Aorta (tissue), 5 donors: ENCODE results near the gene FBRSL1. TPM values are rescaled to one million over a fixed set of nuclear protein-coding genes. Genes with fewer than 3 reads are reported as not detected.
A peak's percentile ranks its signal among the peaks of the same experiment; 100 is the strongest.

Experiments used
- ATAC-seq: fragments of 200-7000 bp; cut with Tn5 transposase; one replicate; pipeline ENCODE4 v1.9.1; 2022; ENCODE audit warnings: moderate library complexity; ENCODE audit not compliant: low FRiP score
- DNase-seq, 2 donors: peaks; one replicate each; pipeline ENCODE4 v3.0.0-alpha.2; 2020
- H3K27ac ChIP-seq, 2 donors: one replicate each; pipeline ENCODE4 v1.5.1; 2013; ENCODE audit warnings: low read length in 2 of 2, mild to moderate bottlenecking in 2 of 2, moderate library complexity in 2 of 2, control low read depth in 1 of 2, inconsistent platforms in 1 of 2, low read depth in 1 of 2
- H3K27me3 ChIP-seq, 2 donors: one replicate each; pipeline ENCODE4 v1.6.1; 2013; ENCODE audit warnings: control low read depth in 1 of 2, low read length in 1 of 2, mild to moderate bottlenecking in 1 of 2, moderate library complexity in 1 of 2; ENCODE audit not compliant: insufficient read depth in 2 of 2, control insufficient read depth in 1 of 2
- H3K36me3 ChIP-seq, 2 donors: one replicate each; pipeline ENCODE4 v1.6.1; 2013; ENCODE audit warnings: control low read depth in 1 of 2, low read length in 1 of 2, mild to moderate bottlenecking in 1 of 2; ENCODE audit not compliant: insufficient read depth in 2 of 2, control insufficient read depth in 1 of 2
- H3K4me1 ChIP-seq, 2 donors: one replicate each; pipeline ENCODE4 v1.6.1; 2013; ENCODE audit warnings: low read length in 2 of 2, control low read depth in 1 of 2, mild to moderate bottlenecking in 1 of 2, moderate library complexity in 1 of 2; ENCODE audit not compliant: insufficient read depth in 2 of 2, control insufficient read depth in 1 of 2
- H3K4me3 ChIP-seq, 2 donors: one replicate each; pipeline ENCODE4 v1.5.1; 2013; ENCODE audit warnings: low read length in 2 of 2, control low read depth in 1 of 2, mild to moderate bottlenecking in 1 of 2
- H3K9me3 ChIP-seq: one replicate; pipeline ENCODE4 v1.6.1; 2013; ENCODE audit warnings: mild to moderate bottlenecking, low read length; ENCODE audit not compliant: control insufficient read depth
- WGBS, 2 donors: extraction: QIAGEN DNeasy Blood & Tissue Kit; methylation state at CpG; one replicate each; pipeline ENCODE4 v1.1.7; 2013; 5-methylcytosine and 5-hydroxymethylcytosine counted together
- intact Hi-C, 2 donors: fragments of 100-400 bp; cut with DNase I; formaldehyde crosslinking; loops; one replicate each; pipeline versions ENCODE4 v1.14.2 to v1.15.0; 2022
- polyA plus RNA-seq, 2 donors: library from polyadenylated mRNA; stranded (reverse); fragments of 200-250 nt; gene quantifications; one replicate each; pipeline ENCODE4 v1.2.3, GENCODE V29; 2013
- total RNA-seq, 2 donors: library from RNA; stranded (reverse); fragmentation: NEBNext Ultra II Directional; extraction: Animal tissue kit (Norgen Biotek cat#: 25700); gene quantifications; one replicate each; pipeline ENCODE4 v1.2.1, GENCODE V29; 2021
- donor health status: healthy with polysubstance abuse.
- donor health status: Bipolar disorder and iron deficiency.
- donor health status: DM: no; HTN: no; CAD: no.
- donor health status: DM: no; HTN: no; CAD: no.
- donor health status: DM: yes; HTN: yes; CAD: no.

FBRSL1 gene
- total and polyA plus RNA-seq, 4 donors: 6.4 to 51.0 (median 37.0) TPM

- no peaks in the 10 kb centered on the region for H3K4me1 ChIP-seq
- H3K9me3 ChIP-seq: no peaks in the 10 kb centered on the region
- H3K27me3 ChIP-seq: no peaks in the 10 kb centered on the region
- no peaks in the 10 kb centered on the region for H3K36me3 ChIP-seq
- 78 to 81% methylated on average over 17 of the region's 17 CpGs for WGBS, 2 donors
- H3K4me3 ChIP-seq: no peak overlapping the region
- H3K27ac ChIP-seq: no peak overlapping the region
- no peak for DNase-seq
- ATAC-seq: no peak
- intact Hi-C loops: loop anchor here in 1 of 2 donors (5.0 kb wide), 1 partner anchor 103 kb away; no protein-coding TSS in a partner anchor
Observed at GRCh38 chr12:132520421-132521199, 30.7 kb downstream of the FBRSL1 start.

DNA sequence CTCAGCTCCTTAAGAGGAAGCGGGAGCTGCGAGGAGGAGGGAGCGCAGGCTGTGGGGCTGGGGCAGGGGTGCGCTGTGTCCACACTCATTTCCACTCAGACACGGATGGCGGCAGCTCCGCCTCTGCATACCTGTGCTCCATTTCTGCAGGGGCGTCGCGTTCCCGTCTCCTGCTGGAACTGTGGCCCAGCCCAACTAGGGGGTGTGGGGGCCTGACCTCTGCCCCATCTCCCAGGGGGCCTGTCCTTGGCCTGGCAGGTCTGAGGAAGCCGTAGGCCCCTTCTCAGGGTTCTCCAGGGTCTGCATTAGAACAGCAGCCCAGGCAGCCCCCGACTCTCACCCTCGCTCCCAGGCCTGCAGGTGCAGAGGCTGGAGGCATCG, 31.2 kb downstream of the FBRSL1 start:
- intact Hi-C loops: loop anchor here in 1 of 2 donors (5.0 kb wide), 1 partner anchor 104 kb away; no protein-coding TSS in a partner anchor
- Histone ChIP-seq H3K9me3 (no peaks in the 10 kb centered on the region), H3K36me3 (no peaks in the 10 kb centered on the region), H3K27ac (no peak overlapping the region), H3K4me1 (no peaks in the 10 kb centered on the region), H3K27me3 (no peaks in the 10 kb centered on the region), H3K4me3 (no peak overlapping the region)
- no peak for ATAC-seq
- no peak for DNase-seq
- WGBS, 2 donors: 82 to 88% methylated on average over 15 of the region's 15 CpGs

GRCh38 chr12:132521712-132522292, 31.9 kb downstream of the FBRSL1 start:
- H3K27me3 ChIP-seq: no peaks in the 10 kb centered on the region
- no peak overlapping the region for H3K4me3 ChIP-seq
- H3K27ac ChIP-seq: no peak overlapping the region
- H3K36me3 ChIP-seq: no peaks in the 10 kb centered on the region
- ATAC-seq: no peak
- no peak for DNase-seq
- no peaks in the 10 kb centered on the region for H3K9me3 ChIP-seq
- intact Hi-C loops: loop anchor here in 1 of 2 donors (5.0 kb wide), 1 partner anchor 105 kb away; no protein-coding TSS in a partner anchor
- 91 to 92% methylated on average over 27 of the region's 27 CpGs for WGBS, 2 donors
- no peaks in the 10 kb centered on the region for H3K4me1 ChIP-seq

GRCh38 chr12:132522592-132523380, 32.8 kb downstream of the FBRSL1 start:
- ATAC-seq (no peak), DNase-seq (no peak)
- no peaks in the 10 kb centered on the region for H3K4me1 ChIP-seq
- 89 to 90% methylated on average over 25 of the region's 25 CpGs for WGBS, 2 donors
- no peak overlapping the region for H3K4me3 ChIP-seq
- H3K36me3 ChIP-seq: no peaks in the 10 kb centered on the region
- H3K27me3 ChIP-seq: no peaks in the 10 kb centered on the region
- no peak overlapping the region for H3K27ac ChIP-seq
- intact Hi-C loops: loop anchor here in 1 of 2 donors (5.0 kb wide), 1 partner anchor 105 kb away; no protein-coding TSS in a partner anchor
- no peaks in the 10 kb centered on the region for H3K9me3 ChIP-seq

DNA sequence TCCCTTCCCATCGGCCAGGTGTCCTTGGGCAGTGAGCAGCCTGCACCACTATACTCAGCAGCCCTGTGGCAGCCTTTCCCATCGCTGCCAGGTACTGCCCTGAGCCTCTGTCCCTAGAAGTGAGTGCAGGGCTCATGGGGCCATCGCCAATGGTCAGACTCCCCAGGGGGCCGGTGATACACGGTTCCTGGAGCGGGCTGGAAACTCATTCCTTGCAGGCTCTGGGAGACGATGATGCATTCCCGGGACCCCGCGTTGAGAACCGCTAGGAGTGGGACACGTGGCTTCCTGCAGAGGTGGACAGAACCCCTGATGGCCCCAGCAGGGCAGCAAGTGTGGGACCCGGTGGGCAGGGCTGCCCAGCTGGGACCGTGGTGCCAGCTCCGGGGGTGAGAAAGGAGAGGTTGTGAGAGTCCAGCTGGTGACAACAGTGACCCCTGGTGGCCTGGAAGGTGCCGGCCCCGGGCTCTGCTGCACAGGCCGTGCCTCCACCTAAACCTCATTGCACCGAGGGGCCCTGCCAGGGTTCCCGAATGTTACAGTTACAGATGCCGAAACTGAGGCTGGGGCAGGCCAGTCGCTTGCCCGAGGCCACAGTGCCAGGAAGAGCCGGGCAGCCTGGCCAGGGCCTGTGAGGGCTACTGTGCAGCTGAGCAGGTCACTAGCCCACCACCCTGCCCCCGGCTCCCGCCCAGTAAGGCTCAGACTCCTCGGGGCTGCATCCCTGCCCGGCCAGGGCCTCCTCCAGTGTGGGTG, 33.8 kb downstream of the FBRSL1 start:
- ATAC-seq: peak; percentile 57
- no peaks in the 10 kb centered on the region for H3K4me1 ChIP-seq
- 52 to 58% methylated on average over 28 of the region's 28 CpGs for WGBS, 2 donors
- no peaks in the 10 kb centered on the region for H3K36me3 ChIP-seq
- H3K9me3 ChIP-seq: no peaks in the 10 kb centered on the region
- no peak overlapping the region for H3K4me3 ChIP-seq
- no peaks in the 10 kb centered on the region for H3K27me3 ChIP-seq
- peak; percentile 82 to 90 for DNase-seq
- H3K27ac ChIP-seq: no peak overlapping the region
- intact Hi-C loops: loop anchor here in 1 of 2 donors (5.0 kb wide), 1 partner anchor 106 kb away; no protein-coding TSS in a partner anchor

- 88 to 91% methylated on average over 16 of the region's 16 CpGs for WGBS, 2 donors
- no peak for DNase-seq
- Histone ChIP-seq H3K36me3 (no peaks in the 10 kb centered on the region), H3K4me3 (no peak overlapping the region), H3K27me3 (no peaks in the 10 kb centered on the region), H3K9me3 (no peaks in the 10 kb centered on the region), H3K27ac (no peak overlapping the region), H3K4me1 (no peaks in the 10 kb centered on the region)
- ATAC-seq: no peak
- intact Hi-C loops: loop anchor here in 1 of 2 donors (5.0 kb wide), 1 partner anchor 107 kb away; no protein-coding TSS in a partner anchor
Observed at GRCh38 chr12:132524405-132524804, 34.5 kb downstream of the FBRSL1 start.

DNA sequence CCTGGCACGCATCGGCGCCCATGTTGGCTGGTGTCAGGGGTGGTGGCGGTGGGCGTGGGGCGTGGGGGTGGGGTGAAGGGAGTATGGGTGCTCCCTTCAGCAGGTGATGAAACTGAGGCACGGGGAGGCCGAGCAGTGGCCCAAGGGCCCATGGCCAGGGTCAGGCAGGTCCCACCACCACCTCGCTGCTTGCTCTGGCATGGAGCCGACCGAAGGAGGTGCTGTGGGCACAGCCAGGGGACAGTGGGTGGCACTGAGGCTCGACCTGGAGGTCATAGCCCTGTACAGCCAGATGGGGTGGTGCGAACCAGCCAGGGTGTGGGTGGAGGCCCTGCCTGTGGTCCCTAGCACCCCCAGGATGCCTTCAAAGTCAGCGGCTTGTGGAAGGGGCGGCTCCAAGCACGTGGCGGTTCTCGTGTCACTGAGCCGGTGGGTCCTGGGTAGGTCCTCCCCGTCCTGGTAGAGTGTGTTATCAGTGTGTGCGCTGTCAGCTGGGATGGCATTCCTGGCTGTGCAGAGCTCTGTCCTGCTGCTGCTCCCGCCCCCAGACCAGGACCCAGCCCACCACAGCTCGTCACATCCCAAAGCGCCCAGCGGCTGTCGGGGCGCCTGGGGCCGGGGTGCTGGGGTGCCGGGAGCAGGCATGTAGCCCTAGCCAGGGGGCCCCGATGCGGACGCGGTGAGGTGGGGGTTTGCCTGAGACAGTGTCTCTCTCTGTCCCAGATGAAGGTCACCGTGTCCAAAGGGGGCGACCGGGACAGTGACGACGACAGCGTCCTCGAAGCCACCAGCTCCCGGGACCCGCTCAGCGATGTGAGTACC, 35.3 kb downstream of the FBRSL1 start:
- Histone ChIP-seq H3K4me1 (no peaks in the 10 kb centered on the region), H3K27me3 (no peaks in the 10 kb centered on the region)
- intact Hi-C loops: loop anchor here in 1 of 2 donors (5.0 kb wide), 1 partner anchor 108 kb away; no protein-coding TSS in a partner anchor

More for the DNA sequence above, 35.3 kb downstream of the FBRSL1 start:
- Histone ChIP-seq H3K9me3 (no peaks in the 10 kb centered on the region), H3K27ac (no peak overlapping the region), H3K4me3 (no peak overlapping the region), H3K36me3 (no peaks in the 10 kb centered on the region)
- ATAC-seq (no peak), DNase-seq (no peak)
- WGBS, 2 donors: 95 to 96% methylated on average over 43 of the region's 43 CpGs
